HL-60 (cell line): Measurements from ENCODE around the gene LEKR1.

Experiments used
- DNase-seq, 2 experiments: peaks; one replicate each; pipeline ENCODE4 v3.0.0-alpha.2; 2010 to 2020; ENCODE audit warnings: low read depth in 1 of 2, low spot score in 1 of 2
- H3K27ac ChIP-seq: fragments of 250-450 bp; sonication (Bioruptor Pico); replicated peaks from 2 replicates; pipeline ENCODE4 v1.5.1; 2020; ENCODE audit warnings: mild to moderate bottlenecking, moderate library complexity
- H3K27me3 ChIP-seq: fragments of 250-450 bp; sonication (Bioruptor Pico); 2 replicates; pipeline ENCODE4 v1.5.1; 2021; ENCODE audit warnings: mild to moderate bottlenecking, moderate library complexity; ENCODE audit not compliant: insufficient read depth, poor library complexity, severe bottlenecking
- H3K4me3 ChIP-seq: replicated peaks from 2 replicates; pipeline ENCODE4 v1.5.1; 2011; ENCODE audit warnings: mild to moderate bottlenecking, control low read depth, low read length; ENCODE audit not compliant: insufficient read depth
- CTCF ChIP-seq: IDR thresholded peaks from one replicate; pipeline ENCODE4 v1.5.1; 2011; ENCODE audit warnings: low read length, control low read depth, inconsistent platforms; ENCODE audit not compliant: insufficient read depth
- GABPA ChIP-seq: IDR thresholded peaks from 2 replicates; pipeline ENCODE4 v1.6.1; 2012; ENCODE audit warnings: low read depth
- POLR2AphosphoS5 ChIP-seq: IDR thresholded peaks from 2 replicates; pipeline ENCODE4 v1.6.1; 2012; ENCODE audit warnings: low read depth
- REST ChIP-seq: IDR thresholded peaks from 2 replicates; pipeline ENCODE4 v1.6.1; 2012; ENCODE audit warnings: low read depth; ENCODE audit not compliant: insufficient replicate concordance
- SPI1 ChIP-seq: IDR thresholded peaks from 2 replicates; pipeline ENCODE4 v1.6.1; 2012; ENCODE audit warnings: low read depth, mild to moderate bottlenecking, borderline replicate concordance

The LEKR1 gene

GRCh38 chr3:157093096-157093495, 266.9 kb downstream of the LEKR1 start:
- H3K27me3 ChIP-seq, result no peaks in the 10 kb centered on the region
- TF ChIP-seq REST, result no peak
- TF ChIP-seq SPI1, result no peak
- no peak for TF ChIP-seq POLR2AphosphoS5
- no peak for TF ChIP-seq CTCF
- no peak for TF ChIP-seq GABPA
- H3K27ac ChIP-seq, result no peak overlapping the region
- no peak overlapping the region for H3K4me3 ChIP-seq
- no peak for DNase-seq

- TF ChIP-seq GABPA, result no peak
- Histone ChIP-seq H3K27ac (no peak overlapping the region), H3K27me3 (no peaks in the 10 kb centered on the region), H3K4me3 (no peak overlapping the region)
- no peak for DNase-seq
These were observed 268.1 kb downstream of the LEKR1 start for GRCh38 chr3:157094301-157094700.

GRCh38 chr3:157094751-157095480, 268.8 kb downstream of the LEKR1 start:
- TF ChIP-seq CTCF (no peak), REST (no peak), SPI1 (no peak), GABPA (no peak), POLR2AphosphoS5 (no peak)
- Histone ChIP-seq H3K4me3 (no peak overlapping the region), H3K27ac (no peak overlapping the region), H3K27me3 (no peaks in the 10 kb centered on the region)
- DNase-seq, result no peak
